Measurements from ENCODE around the gene DNAJC27.

The DNAJC27 gene

GRCh38 chr2:24906466-24906865 is 65.3 kb downstream of the DNAJC27 start:
- DNase-seq (ENCODE audit: low spot score): no peak

DNA sequence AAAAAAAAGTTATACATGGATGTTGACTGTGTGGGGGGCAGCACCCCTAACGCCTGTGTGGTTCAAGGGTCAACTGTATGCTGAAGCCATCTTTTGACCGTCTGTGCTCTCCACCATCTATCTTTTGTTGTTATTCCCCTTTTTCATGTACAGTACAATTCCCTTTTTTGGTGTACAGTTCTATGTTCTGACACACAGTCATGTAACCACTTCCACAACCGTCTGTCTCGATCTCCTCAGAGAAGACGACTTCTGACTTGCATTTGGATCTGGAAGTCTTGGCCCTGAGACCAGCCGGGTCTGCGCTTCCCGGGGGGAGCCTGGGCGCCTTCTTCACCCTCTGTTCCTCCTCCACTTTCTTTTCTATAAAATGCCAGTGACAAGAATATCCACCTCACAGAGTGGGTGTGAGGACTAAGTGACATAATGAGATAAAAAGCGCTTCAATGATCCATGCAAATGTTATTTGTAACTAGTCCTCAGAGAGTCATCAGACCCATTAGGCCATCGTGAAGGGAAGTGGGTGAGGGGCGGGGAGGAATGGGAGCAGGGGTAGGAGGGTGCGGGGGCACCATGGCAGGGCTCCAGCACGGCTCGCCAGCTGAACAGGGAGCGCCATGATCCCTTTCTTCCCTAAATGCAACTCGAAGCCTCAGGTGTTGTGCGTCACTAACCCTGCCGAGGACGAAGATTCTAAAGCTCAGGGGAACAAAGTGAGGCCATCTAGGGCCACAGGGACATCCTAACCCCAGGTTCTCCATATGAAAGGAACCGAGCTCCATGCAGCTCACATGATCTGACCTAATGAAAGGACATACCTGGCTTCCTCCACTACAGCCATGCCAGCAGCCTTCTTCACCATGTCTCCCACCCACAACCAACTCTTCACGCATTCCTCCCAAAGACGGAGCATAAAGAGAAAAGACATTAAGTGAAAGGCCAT is 68.3 kb downstream of the DNAJC27 start:
- DNase-seq (ENCODE audit: low spot score): no peak

GRCh38 chr2:24899361-24899910 is 72.3 kb downstream of the DNAJC27 start:
- DNase-seq (ENCODE audit: low spot score): no peak

GRCh38 chr2:24898122-24899109 is 73.3 kb downstream of the DNAJC27 start:
- no peak for DNase-seq (ENCODE audit: low spot score)

- no peak for DNase-seq (ENCODE audit: low spot score)
Observed at GRCh38 chr2:24894750-24895149, 77.0 kb downstream of the DNAJC27 start.

DNA sequence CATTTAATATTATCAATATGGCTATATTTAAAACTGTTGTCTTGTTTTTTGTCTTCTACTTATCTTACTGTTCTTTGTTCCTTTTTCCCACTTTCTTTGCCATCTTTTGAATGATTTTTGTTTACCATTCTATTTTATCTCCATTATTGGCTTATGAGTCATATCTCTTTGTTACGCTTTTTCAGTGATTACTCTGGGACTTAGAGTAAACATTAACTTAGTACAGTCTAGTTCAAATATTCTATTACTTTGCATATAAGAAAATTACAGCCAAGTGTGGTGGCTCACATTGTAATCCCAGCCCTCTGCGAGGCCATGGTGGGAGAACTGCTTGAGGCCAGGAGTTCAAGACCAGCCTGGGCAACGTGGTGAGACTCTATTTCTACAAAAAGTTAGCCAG is 77.8 kb downstream of the DNAJC27 start:
- DNase-seq (ENCODE audit: low spot score): no peak

Measured in GM03348 (cell line).